HG02571 (cell line): ENCODE measurements around the gene S100A9.
"Not testable (repeated sequence)": the region's sequence is repeated elsewhere in the genome, so short reads cannot be mapped to it uniquely, and the experiment has no call there.

ENCODE experiments used
- ATAC-seq: cut with Tn5 transposase; IDR thresholded peaks from one replicate; pipeline ENCODE4 v1.9.1; 2021; ENCODE audit warnings: mild to moderate bottlenecking, moderate library complexity; ENCODE audit not compliant: unreplicated experiment

The S100A9 gene

GRCh38 chr1:153344718-153345025, 13.0 kb upstream of the S100A9 start:
- ATAC-seq, result no peak

GRCh38 chr1:153345187-153346076, 12.2 kb upstream of the S100A9 start:
- ATAC-seq, result no peak

GRCh38 chr1:153346077-153346723, 11.5 kb upstream of the S100A9 start:
- ATAC-seq, result no peak

GRCh38 chr1:153347049-153347448, 10.6 kb upstream of the S100A9 start:
- not testable (repeated sequence) for ATAC-seq

- ATAC-seq, result no peak
Measured at GRCh38 chr1:153347856-153348255, 9.8 kb upstream of the S100A9 start.

- no peak for ATAC-seq
Measured at GRCh38 chr1:153348511-153349362, 8.9 kb upstream of the S100A9 start, which contains the start of gene PGLYRP4. Gene PGLYRP4, minus strand, starts transcription at chr1:153348841. Its CDS starts 909 bp downstream, at chr1:153347932.

GRCh38 chr1:153349363-153350320, 8.0 kb upstream of the S100A9 start:
- ATAC-seq, result no peak

- no peak for ATAC-seq
Measured at GRCh38 chr1:153350321-153350957, 7.2 kb upstream of the S100A9 start.

- ATAC-seq, result no peak
Measured at GRCh38 chr1:153352523-153352922, 5.1 kb upstream of the S100A9 start.

- no peak for ATAC-seq
Measured at GRCh38 chr1:153353226-153353947, 4.3 kb upstream of the S100A9 start.

GRCh38 chr1:153354515-153355193, 3.0 kb upstream of the S100A9 start:
- no peak for ATAC-seq

- ATAC-seq, result no peak
Measured at GRCh38 chr1:153355445-153356071, 2.1 kb upstream of the S100A9 start.

GRCh38 chr1:153356392-153357075, 1.1 kb upstream of the S100A9 start:
- no peak for ATAC-seq

- ATAC-seq, result no peak
Measured at GRCh38 chr1:153357076-153357852, 390 bp upstream of the S100A9 start.

GRCh38 chr1:153358691-153358975, 979 bp downstream of the S100A9 start:
- ATAC-seq, result no peak

GRCh38 chr1:153359241-153359640, 1.6 kb downstream of the S100A9 start:
- no peak for ATAC-seq

- ATAC-seq, result no peak
Measured at GRCh38 chr1:153360190-153360589, 2.5 kb downstream of the S100A9 start.
